IPS-20b (cell line): ENCODE results near the gene PLPP3.

ENCODE experiments used
- H3K27ac ChIP-seq: one replicate; pipeline ENCODE4 v1.5.1; 2013; ENCODE audit warnings: low read length
- H3K27me3 ChIP-seq: 2 replicates; pipeline ENCODE4 v1.6.1; 2013; ENCODE audit warnings: mild to moderate bottlenecking, low read length, inconsistent platforms; ENCODE audit not compliant: insufficient read depth
- H3K36me3 ChIP-seq: 2 replicates; pipeline ENCODE4 v1.6.1; 2013; ENCODE audit warnings: low read depth, mild to moderate bottlenecking, inconsistent platforms, low read length, moderate library complexity; ENCODE audit not compliant: insufficient read depth
- H3K4me1 ChIP-seq: 2 replicates; pipeline ENCODE4 v1.6.1; 2013; ENCODE audit warnings: mild to moderate bottlenecking, control low read depth, inconsistent platforms, low read length, moderate library complexity; ENCODE audit not compliant: insufficient read depth
- H3K4me3 ChIP-seq: 2 replicates; pipeline ENCODE4 v1.5.1; 2013; ENCODE audit warnings: mild to moderate bottlenecking, low read length, inconsistent platforms
- H3K9ac ChIP-seq: 2 replicates; pipeline ENCODE4 v1.6.1; 2013; ENCODE audit warnings: low read depth, mild to moderate bottlenecking, inconsistent platforms, low read length, moderate library complexity
- H3K9me3 ChIP-seq: 2 replicates; pipeline ENCODE4 v1.6.1; 2013; ENCODE audit warnings: mild to moderate bottlenecking, low read depth, low read length, inconsistent platforms; ENCODE audit not compliant: insufficient read depth

The PLPP3 gene

GRCh38 chr1:56505792-56506743 is 73.3 kb downstream of the PLPP3 start:
- Histone ChIP-seq H3K9ac (no peak overlapping the region), H3K27ac (no peak overlapping the region), H3K27me3 (no peaks in the 10 kb centered on the region), H3K9me3 (no peaks in the 10 kb centered on the region), H3K4me3 (no peak overlapping the region), H3K36me3 (peaks cover 99% of the 10 kb centered on the region), H3K4me1 (peaks cover 8% of the 10 kb centered on the region)

GRCh38 chr1:56502700-56503245 is 76.6 kb downstream of the PLPP3 start:
- H3K27ac ChIP-seq = no peak overlapping the region
- peaks cover 90% of the 10 kb centered on the region for H3K36me3 ChIP-seq

GRCh38 chr1:56501888-56502287 is 77.5 kb downstream of the PLPP3 start:
- H3K9ac ChIP-seq = no peak overlapping the region
- H3K9me3 ChIP-seq = no peaks in the 10 kb centered on the region
- no peak overlapping the region for H3K4me3 ChIP-seq
- no peaks in the 10 kb centered on the region for H3K27me3 ChIP-seq
- no peaks in the 10 kb centered on the region for H3K4me1 ChIP-seq
- H3K36me3 ChIP-seq = peaks cover 90% of the 10 kb centered on the region
- no peak overlapping the region for H3K27ac ChIP-seq

More at GRCh38 chr1:56502700-56503245, 76.6 kb downstream of the PLPP3 start:
- no peaks in the 10 kb centered on the region for H3K4me1 ChIP-seq
- H3K27me3 ChIP-seq = no peaks in the 10 kb centered on the region
- no peaks in the 10 kb centered on the region for H3K9me3 ChIP-seq
- no peak overlapping the region for H3K9ac ChIP-seq
- no peak overlapping the region for H3K4me3 ChIP-seq

- H3K9ac ChIP-seq = no peak overlapping the region
- H3K9me3 ChIP-seq = no peaks in the 10 kb centered on the region
- H3K27me3 ChIP-seq = no peaks in the 10 kb centered on the region
- H3K4me3 ChIP-seq = no peak overlapping the region
- no peaks in the 10 kb centered on the region for H3K4me1 ChIP-seq
- H3K27ac ChIP-seq = no peak overlapping the region
- H3K36me3 ChIP-seq = peaks cover 90% of the 10 kb centered on the region
Measured at GRCh38 chr1:56501426-56501825, 77.9 kb downstream of the PLPP3 start.

- Histone ChIP-seq H3K27me3 (no peaks in the 10 kb centered on the region), H3K4me1 (peaks cover 4% of the 10 kb centered on the region; the same call in 1 of the 2 replicates)
Measured at GRCh38 chr1:56496821-56497772, 82.3 kb downstream of the PLPP3 start.

GRCh38 chr1:56496158-56496557 is 83.2 kb downstream of the PLPP3 start:
- peaks cover 4% of the 10 kb centered on the region; the same call in 1 of the 2 replicates for H3K4me1 ChIP-seq
- no peak overlapping the region for H3K4me3 ChIP-seq
- H3K27me3 ChIP-seq = no peaks in the 10 kb centered on the region
- no peaks in the 10 kb centered on the region for H3K9me3 ChIP-seq
- H3K9ac ChIP-seq = no peak overlapping the region
- H3K36me3 ChIP-seq = peaks cover 80% of the 10 kb centered on the region
- no peak overlapping the region for H3K27ac ChIP-seq

More at GRCh38 chr1:56496821-56497772, 82.3 kb downstream of the PLPP3 start:
- peaks cover 82% of the 10 kb centered on the region for H3K36me3 ChIP-seq
- H3K4me3 ChIP-seq = no peak overlapping the region
- no peak overlapping the region for H3K9ac ChIP-seq
- H3K9me3 ChIP-seq = no peaks in the 10 kb centered on the region
- H3K27ac ChIP-seq = no peak overlapping the region

- no peak overlapping the region for H3K27ac ChIP-seq
- no peak overlapping the region for H3K4me3 ChIP-seq
- no peaks in the 10 kb centered on the region for H3K27me3 ChIP-seq
- peaks cover 76% of the 10 kb centered on the region for H3K36me3 ChIP-seq
- no peak overlapping the region for H3K9ac ChIP-seq
- no peaks in the 10 kb centered on the region for H3K9me3 ChIP-seq
- H3K4me1 ChIP-seq = peaks cover 4% of the 10 kb centered on the region; the same call in 1 of the 2 replicates
Measured at GRCh38 chr1:56495538-56495937, 83.8 kb downstream of the PLPP3 start.

- H3K4me1 ChIP-seq = peaks cover 4% of the 10 kb centered on the region; the same call in 1 of the 2 replicates
- no peaks in the 10 kb centered on the region for H3K27me3 ChIP-seq
- no peak overlapping the region for H3K27ac ChIP-seq
- H3K9ac ChIP-seq = no peak overlapping the region
- H3K9me3 ChIP-seq = no peaks in the 10 kb centered on the region
- H3K36me3 ChIP-seq = peaks cover 64% of the 10 kb centered on the region
- no peak overlapping the region for H3K4me3 ChIP-seq
Measured at GRCh38 chr1:56494306-56494705, 85.1 kb downstream of the PLPP3 start.

GRCh38 chr1:56493826-56494225 is 85.5 kb downstream of the PLPP3 start:
- Histone ChIP-seq H3K27ac (no peak overlapping the region), H3K9ac (no peak overlapping the region), H3K4me1 (peaks cover 4% of the 10 kb centered on the region; the same call in 1 of the 2 replicates), H3K4me3 (no peak overlapping the region), H3K27me3 (no peaks in the 10 kb centered on the region), H3K36me3 (peaks cover 61% of the 10 kb centered on the region), H3K9me3 (no peaks in the 10 kb centered on the region)

GRCh38 chr1:56491441-56491840 is 87.9 kb downstream of the PLPP3 start:
- peaks cover 42% of the 10 kb centered on the region for H3K36me3 ChIP-seq
- no peak overlapping the region for H3K4me3 ChIP-seq
- H3K27me3 ChIP-seq = no peaks in the 10 kb centered on the region
- no peak overlapping the region for H3K9ac ChIP-seq
- H3K4me1 ChIP-seq = peaks cover 4% of the 10 kb centered on the region; the same call in 1 of the 2 replicates
- H3K27ac ChIP-seq = no peak overlapping the region
- no peaks in the 10 kb centered on the region for H3K9me3 ChIP-seq

- H3K9me3 ChIP-seq = no peaks in the 10 kb centered on the region
- no peak overlapping the region for H3K9ac ChIP-seq
- H3K36me3 ChIP-seq = peaks cover 33% of the 10 kb centered on the region
- H3K27ac ChIP-seq = no peak overlapping the region
- no peaks in the 10 kb centered on the region for H3K27me3 ChIP-seq
- H3K4me1 ChIP-seq = peaks cover 4% of the 10 kb centered on the region; the same call in 1 of the 2 replicates
- no peak overlapping the region for H3K4me3 ChIP-seq
Measured at GRCh38 chr1:56490619-56491018, 88.7 kb downstream of the PLPP3 start.
